ENCODE results near the gene PSME1.
A peak's percentile ranks its signal among the peaks of the same experiment; 100 is the strongest.

- TF ChIP-seq POLR2AphosphoS5 (IDR thresholded peaks at IDR 0.05; ENCODE audit: borderline replicate concordance, low read depth, low read length): peak; percentile 71; the same call in 1 of the 2 replicates
- TF ChIP-seq EZH2 (IDR thresholded peaks at IDR 0.05): no peak
- peak; percentile 77 for TF ChIP-seq FOXP2 (optimal IDR thresholded peaks at IDR 0.05; ENCODE audit: control extremely low read depth, extremely low read length, insufficient read depth)
Observed at GRCh38 chr14:24135834-24136683, at the start of gene PSME1.

Data from SK-N-MC (cell line).